ENCODE measurements around the gene COPE. TPM values are rescaled to one million over a fixed set of nuclear protein-coding genes. Genes with fewer than 3 reads are reported as not detected.

COPE gene
- total and polyA plus RNA-seq, 2 of the 8 experiments (the other 6 are each of a cell fraction or from before 2014, with no cell fraction given) = 178 to 356 TPM

DNA sequence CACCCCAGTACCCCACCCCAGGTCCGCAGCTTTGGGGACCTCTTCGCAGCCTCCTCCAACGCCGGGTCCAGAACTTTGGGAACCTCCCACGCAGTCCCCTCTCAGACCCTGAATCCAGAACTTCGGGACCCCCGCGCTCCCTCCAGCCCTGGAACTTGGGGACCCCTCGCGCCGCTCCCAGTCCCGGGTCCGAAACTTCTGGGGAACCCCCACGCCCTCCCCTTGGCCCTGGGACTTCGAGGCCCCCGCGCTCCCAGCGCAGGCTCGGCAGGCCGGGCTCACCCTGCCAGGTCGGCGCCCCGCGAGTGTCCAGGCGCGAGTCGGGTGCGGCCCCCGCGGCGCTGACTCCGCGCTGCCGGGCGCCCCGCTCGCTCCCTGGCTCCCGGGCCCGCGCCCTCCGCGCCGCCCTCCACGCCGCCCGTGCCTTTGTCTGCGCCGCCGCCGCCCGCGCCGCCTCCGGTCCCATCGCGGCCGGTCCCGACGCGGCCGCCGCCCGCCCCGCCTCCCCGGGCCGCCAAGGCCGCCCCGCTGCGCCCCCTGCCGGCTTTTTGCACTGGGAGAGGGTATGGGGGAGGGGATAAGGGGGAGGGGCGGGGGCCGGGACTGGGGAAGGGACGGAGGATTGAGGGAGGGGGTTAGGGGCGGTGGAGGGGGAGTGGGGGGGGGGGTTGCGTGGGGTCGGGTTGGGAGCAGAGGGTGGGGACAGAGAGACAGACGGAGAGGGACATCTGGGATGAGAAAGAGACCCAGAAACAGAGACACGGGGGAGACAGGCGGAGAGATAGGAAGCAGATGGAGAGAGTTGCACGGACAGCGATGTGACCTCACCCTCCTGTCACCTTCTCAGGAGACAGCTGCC is 21.8 kb upstream of the COPE start, which contains the start of gene HOMER3 (continued):
- TF ChIP-seq SAP30 (IDR thresholded peaks at IDR 0.05; ENCODE audit: insufficient read depth, insufficient replicate concordance, low read length) (no peak), EP300 (IDR thresholded peaks at IDR 0.05; ENCODE audit: borderline replicate concordance in 1 of 2, low read depth in 2 of 2, low read length in 2 of 2) (no peak), KDM4A (IDR thresholded peaks at IDR 0.05; ENCODE audit: low read depth, low read length, severe bottlenecking) (peak; percentile 38)
